Measurements from ENCODE around the gene ANAPC10. TPM values are rescaled to one million over a fixed set of nuclear protein-coding genes. Genes with fewer than 3 reads are reported as not detected.

The ANAPC10 gene, protein sequence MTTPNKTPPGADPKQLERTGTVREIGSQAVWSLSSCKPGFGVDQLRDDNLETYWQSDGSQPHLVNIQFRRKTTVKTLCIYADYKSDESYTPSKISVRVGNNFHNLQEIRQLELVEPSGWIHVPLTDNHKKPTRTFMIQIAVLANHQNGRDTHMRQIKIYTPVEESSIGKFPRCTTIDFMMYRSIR
- total RNA-seq = 25.8 and 27.2 TPM in 2 replicates

DNA sequence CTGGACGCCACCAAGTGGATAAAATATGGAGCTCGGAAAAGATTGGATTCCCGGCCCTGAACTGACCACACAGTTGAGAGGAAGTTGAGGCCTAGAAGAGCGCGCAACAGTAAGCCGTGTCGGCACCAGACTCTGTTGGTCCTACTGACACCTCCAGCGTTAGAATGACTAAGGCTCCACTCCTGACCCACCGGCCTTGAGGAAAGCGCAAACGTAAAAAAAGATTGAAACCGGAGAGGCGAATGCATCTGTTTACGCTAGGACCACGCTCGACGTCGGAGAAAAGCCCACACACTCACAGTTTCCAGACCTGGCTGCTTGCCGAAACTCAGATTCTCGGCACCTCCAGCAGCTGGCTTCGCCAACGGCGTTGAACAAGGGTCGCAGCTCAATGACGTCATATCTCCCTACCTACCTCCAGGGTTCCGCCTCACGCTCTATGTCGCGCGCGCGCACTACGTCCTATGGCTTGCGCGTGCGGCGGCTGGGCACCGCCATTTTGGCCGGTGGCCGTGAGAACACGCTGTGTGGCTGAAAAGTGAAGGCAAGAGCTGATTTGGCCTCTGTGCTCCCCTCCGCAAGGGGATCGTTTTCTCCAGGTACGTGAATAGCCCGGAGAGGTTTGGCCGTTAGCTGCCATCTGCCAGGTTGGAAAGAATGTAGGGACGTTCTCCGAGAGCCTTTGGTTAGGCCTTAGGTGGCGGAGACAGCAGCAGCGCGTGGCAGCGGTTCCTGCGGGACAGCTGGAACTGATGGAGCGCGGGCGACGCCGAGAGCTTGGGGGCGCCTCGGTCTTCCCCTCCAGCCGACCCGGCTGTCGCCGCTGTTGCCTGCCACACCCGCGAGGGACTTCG is at the start of gene ANAPC10, which contains the start of gene ABCE1:
Gene ANAPC10, minus strand, starts transcription at position 376 of the 854 bp plus-strand sequence. CDS start 2,097 bp downstream, outside the sequence.
Gene ABCE1, plus strand, starts transcription at position 491 of the 854 bp plus-strand sequence. CDS start 6,102 bp downstream, outside the sequence.

Other genes with a start within 250 kb of the ANAPC10 start
- gene ABCE1, start 115 bp upstream of the ANAPC10 start, total RNA-seq = 166 and 190 TPM in 2 replicates
- 26.1 and 35.4 TPM in 2 replicates for gene OTUD4, start 82.4 kb upstream of the ANAPC10 start, total RNA-seq

Data from subcutaneous preadipocyte (primary cell).